GM10847 (cell line): ENCODE results near the gene ROR2.

Experiments used
- POLR2A ChIP-seq: IDR thresholded peaks from 2 replicates; pipeline ENCODE4 v1.6.1; 2011; ENCODE audit not compliant: insufficient read length; ENCODE audit errors: extremely low read depth

The ROR2 gene

DNA sequence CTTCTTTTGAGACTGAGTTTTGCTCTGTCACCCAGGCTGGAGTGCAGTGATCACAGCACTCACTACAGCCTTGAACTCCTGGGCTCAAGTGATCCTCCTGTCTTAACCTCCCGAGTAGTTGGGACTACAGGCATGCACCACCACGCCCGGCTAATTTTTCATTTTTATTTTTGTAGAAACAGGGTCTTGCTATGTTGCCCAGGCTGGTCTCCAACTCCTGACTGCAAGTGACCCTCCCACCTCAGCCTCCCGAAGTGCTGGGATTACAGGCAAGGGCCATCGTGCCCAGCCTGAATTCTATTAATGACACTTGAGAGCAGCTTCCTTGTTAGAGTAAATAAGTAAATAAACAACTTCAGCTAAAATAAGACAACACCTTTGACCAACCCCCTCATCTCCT, 12.3 kb downstream of the ROR2 start:
- no peak for TF ChIP-seq POLR2A

- TF ChIP-seq POLR2A = no peak
Observed at GRCh38 chr9:91937056-91937455, 13.0 kb downstream of the ROR2 start.

GRCh38 chr9:91935805-91936514, 14.1 kb downstream of the ROR2 start:
- no peak for TF ChIP-seq POLR2A

GRCh38 chr9:91935066-91935749, 14.8 kb downstream of the ROR2 start:
- TF ChIP-seq POLR2A = no peak

DNA sequence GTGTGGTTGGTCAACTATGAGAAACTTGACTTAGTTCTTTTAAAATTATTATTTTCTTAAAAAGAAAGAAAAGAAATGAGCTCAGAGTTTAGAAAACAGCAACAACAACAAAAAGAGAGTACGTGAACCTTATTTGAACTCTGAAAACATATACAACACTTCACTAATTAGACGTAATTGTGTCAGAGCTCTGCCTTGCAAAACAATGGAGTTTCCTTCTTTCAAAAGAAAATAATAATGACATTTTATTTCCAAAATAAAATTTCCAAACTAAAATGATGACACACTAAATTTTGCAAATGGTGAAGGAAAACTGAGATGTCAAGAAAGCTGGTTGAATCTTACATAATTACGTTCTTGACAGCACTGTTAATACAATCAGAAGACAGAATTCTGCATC, 15.4 kb downstream of the ROR2 start:
- no peak for TF ChIP-seq POLR2A

GRCh38 chr9:91933556-91934352, 16.3 kb downstream of the ROR2 start:
- no peak for TF ChIP-seq POLR2A

DNA sequence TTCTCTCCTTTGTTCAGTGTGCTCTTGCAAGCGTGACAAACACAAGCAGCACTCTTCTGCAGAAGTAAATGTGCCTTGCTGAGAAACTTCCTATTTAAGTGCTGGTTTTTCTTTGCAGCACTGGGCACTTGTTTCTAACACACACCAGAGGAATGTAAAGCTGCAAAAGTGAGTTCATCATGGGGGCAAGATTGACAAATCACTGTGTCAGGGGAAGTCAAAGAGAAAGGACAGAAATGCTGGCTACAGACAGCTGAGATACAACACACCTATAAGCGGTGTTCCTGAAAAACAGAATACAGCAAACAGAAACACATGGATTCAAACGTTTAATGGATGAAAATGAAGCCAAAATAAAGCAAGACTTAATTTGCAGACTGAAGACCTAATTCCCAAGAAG, 19.6 kb downstream of the ROR2 start:
- no peak for TF ChIP-seq POLR2A

- no peak for TF ChIP-seq POLR2A
Observed at GRCh38 chr9:91929331-91929730, 20.7 kb downstream of the ROR2 start.

DNA sequence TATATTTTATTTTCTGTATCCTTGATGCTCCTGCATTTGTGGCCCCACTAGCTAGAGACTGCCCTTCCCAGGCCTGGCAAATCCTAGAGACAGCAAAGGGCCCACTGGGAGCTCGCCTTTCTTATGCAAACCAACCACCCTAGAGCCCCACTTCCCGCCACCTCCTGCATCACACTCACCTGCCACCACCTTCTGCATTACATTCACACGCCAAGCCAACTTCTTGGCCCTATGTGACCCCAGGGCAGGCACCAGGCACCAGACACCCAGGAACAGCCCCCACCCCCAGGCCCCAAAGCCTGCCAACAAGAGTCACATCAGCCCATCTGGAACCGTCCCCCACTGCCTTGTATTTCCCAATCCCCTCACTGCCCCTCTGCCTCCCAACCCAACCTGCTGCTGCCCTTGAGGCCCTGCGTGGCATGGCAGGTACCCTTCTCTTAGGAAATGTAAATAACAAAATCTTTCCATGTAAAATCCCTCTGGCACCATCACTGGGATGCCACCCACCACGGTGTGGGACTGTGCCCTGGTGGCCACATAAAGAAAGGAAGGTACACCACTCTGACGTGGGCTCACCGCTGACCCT, 22.0 kb downstream of the ROR2 start:
- no peak for TF ChIP-seq POLR2A

DNA sequence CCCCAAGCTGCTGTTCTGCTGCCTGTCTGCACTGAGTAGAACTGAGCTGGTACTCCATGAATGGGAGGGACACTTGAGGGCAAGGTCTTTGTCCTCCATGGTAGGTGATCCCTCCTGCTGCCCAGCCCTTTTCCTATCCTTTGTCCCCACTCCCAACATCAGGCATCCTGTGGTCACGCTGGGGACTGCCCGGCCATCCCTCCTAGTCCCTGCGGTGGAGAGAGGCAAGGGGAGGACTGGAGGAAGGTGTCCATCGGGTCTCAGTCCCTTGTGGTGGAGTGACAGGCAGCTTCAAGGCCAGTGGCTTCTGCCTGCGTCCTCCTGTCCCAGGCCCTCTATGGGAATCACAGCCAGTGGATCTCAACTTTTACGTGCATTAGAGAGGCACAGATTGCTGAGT, 25.9 kb downstream of the ROR2 start:
- TF ChIP-seq POLR2A = no peak

DNA sequence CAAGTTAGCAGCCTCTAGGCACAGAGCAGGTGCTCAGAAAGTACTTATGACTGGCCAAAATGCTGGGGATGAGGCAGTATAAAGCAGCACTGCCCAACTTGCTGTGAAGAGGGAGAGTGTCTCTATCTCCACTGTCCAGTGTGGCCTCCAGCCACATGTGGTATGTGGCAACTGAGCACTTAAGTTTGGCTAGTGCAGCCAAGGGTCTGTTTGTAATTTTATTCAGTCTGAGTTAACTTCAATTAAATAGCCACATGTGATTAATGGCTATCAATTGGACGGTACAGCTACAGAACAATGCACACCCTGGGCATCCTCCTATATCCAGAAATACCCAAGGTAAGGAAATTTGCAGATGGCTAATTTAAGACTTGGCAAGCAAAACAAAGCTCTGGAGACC, 26.9 kb downstream of the ROR2 start:
- no peak for TF ChIP-seq POLR2A

DNA sequence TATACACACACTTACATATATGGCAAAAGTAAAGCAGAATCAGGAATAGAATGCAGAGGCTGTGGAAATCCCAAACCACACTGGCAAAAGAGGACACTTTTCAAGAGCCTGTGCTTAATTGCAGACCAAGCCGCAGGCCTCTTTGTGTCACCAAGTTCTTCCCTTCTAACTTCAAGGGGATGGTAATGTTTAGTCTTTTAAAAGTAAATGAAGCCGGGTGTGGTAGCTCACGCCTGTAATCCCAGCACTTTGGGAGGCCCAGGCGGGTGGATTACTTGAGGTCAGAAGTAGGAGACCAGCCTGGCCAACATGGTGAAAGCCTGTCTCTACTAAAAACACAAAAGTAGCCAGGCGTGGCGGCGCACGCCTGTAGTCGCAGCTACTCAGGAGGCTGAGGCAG, 28.7 kb downstream of the ROR2 start:
- TF ChIP-seq POLR2A = no peak

DNA sequence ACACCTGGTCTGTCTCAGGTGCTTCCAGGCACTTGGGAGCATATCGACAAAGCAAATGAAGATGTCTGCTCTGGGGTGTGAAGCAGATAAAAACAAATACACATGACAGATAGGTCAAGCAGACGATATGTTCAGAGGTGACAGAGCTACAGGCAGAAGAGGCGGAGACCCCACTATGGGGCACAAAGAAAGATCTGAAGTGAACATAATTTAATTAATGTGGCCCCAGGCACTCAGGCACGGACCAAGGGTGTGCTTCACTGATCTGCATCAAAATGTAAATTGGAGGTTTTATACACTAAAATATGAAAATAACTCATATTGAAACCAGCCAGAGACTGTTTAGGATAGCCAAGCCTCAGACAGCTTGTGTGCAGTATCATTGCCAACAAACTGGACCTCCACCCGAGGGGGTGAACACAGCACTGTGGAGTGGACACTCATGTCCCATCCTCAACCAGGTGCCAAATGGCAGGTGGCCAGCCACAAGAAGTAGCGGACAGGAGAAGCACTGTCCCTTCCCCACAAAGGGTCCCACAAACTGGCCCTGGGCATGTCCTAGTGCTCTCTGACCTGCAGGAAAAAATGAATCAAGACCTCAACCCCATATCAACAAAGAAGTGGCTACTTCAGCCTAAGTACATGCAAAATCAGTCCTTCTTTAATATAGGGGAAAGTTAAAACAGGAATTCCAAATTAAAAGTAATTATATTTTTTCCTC, 29.2 kb downstream of the ROR2 start:
- no peak for TF ChIP-seq POLR2A

DNA sequence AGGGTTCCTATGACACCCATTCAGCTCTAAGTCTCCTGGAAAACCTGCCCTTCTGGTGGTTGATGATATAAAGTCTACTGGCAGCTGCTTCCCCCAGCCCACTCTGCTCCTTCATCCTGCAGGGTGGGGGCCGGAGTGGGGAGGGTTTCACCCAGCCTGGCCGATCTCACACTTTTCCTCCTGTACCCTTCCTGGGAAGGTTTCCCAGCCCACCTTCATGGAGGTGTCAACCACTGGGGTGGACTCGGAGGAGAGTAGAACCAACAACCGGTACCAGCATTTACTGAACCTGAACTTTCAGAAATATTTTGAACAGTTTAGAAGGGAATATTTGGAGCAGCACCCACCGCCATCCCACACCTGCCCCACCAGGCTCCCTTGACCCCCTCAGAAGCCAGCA, 30.4 kb downstream of the ROR2 start:
- TF ChIP-seq POLR2A = no peak

- no peak for TF ChIP-seq POLR2A
Observed at GRCh38 chr9:91917436-91917835, 32.6 kb downstream of the ROR2 start.

- TF ChIP-seq POLR2A = no peak
Observed at GRCh38 chr9:91915524-91916263, 34.3 kb downstream of the ROR2 start.
